HG02870 (cell line): ENCODE results near the gene MYOD1.

ENCODE experiments used
- ATAC-seq: cut with Tn5 transposase; IDR thresholded peaks from one replicate; pipeline ENCODE4 v1.9.1; 2021; ENCODE audit warnings: mild to moderate bottlenecking, moderate library complexity; ENCODE audit not compliant: unreplicated experiment

MYOD1 gene

GRCh38 chr11:17719028-17719937, at the start of gene MYOD1:
TSS of gene MYOD1 (plus strand) at chr11:17719571. CDS start at chr11:17719783, 212 bp downstream.
- ATAC-seq: no peak

- no peak for ATAC-seq
Observed at GRCh38 chr11:17672469-17672868, 46.9 kb upstream of the MYOD1 start.

DNA sequence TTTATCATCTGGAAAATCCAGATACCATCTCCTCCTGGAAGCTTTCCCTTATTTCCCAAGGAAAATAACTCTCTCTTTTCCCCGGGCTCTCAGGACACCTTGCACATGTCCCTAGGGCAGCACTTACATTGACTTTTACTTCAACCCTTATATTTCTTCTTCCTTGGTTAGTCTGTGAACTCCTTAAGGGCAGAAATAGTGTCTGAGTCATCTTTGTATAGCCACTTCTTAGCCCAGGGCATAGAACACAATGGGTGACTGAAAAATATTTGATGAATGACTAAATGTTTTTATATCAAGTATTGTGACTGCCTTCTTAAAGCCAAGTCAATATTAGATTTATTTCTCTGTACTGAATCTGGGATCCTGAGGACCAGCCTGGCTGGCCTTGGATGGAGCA, 45.4 kb upstream of the MYOD1 start:
- ATAC-seq: no peak

GRCh38 chr11:17682848-17683247, 36.5 kb upstream of the MYOD1 start:
- no peak for ATAC-seq

GRCh38 chr11:17683377-17684161, 35.8 kb upstream of the MYOD1 start:
- ATAC-seq: no peak

GRCh38 chr11:17684550-17684949, 34.8 kb upstream of the MYOD1 start:
- ATAC-seq: no peak

DNA sequence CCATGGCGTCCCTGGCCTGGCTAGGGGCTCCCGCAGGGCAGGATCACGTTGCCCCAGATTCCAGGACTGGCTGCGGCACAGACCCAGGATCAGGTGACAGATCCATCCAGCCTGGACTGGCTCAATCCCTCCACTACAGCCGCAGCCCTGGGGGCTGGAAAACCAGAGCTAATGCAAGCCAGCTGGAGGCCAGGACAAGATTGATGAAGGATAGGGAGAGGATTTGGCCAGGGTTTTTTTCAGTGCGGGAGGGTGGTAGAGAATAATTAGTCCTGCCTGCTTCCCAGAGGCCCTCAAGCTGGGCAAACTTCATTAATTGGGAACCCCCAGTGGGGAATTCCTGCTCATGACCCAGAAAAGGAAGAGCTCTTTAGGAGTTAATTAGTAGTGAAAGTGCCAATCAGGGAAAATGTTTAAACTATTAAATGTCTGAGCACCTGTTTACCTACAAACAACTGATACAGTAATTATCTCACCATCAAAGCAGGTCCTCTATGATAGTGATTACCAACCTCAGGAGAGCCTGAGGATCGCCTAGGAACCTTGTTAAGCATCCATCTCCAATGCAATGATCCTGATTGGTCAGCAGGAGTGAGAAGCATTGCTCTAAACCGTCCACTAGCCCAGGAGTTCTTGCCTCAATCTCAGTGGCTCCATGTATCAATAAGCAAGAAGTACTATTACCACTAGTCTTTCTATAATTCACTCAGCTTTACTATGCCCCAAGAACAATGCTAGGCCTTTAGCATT, 33.0 kb upstream of the MYOD1 start:
- no peak for ATAC-seq

DNA sequence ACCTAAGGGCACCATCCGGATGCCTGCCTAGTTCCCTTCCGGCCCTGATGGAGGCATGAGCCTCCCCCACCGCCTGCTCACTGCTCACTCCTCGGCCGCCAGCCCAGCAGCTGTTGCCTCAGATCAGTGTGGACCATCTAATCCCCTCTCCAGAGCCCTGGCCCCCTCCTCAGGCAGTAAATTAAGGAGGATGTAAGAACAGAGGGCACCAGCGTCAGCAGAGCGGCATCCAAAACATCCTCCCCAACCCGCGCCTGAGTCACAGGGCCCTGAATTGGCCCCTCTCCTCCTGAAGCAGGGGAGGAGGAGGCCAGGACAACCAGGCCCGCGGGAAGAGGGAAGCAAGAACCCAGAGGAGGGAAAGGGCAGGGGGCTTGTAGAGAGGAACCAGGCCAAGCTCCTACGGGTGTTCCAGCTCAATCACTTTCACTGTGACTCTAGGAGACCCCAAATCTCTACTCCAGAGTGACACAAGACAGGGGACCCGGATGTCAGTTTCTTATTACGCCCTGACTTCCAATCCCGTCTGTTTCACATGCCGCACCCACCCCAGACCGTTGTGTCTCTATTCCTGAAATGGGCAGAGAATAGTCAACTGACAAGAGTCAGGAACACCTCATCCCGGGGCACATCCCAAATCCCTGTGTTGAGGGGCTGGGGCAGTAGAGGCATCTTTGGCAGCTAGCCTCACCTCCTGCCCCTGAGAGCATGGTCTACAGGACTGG, 31.3 kb upstream of the MYOD1 start:
- ATAC-seq: no peak

GRCh38 chr11:17691550-17691949, 27.8 kb upstream of the MYOD1 start:
- no peak for ATAC-seq

- ATAC-seq: no peak
Observed at GRCh38 chr11:17691976-17692375, 27.4 kb upstream of the MYOD1 start.

GRCh38 chr11:17692931-17693330, 26.4 kb upstream of the MYOD1 start:
- ATAC-seq: no peak

GRCh38 chr11:17693531-17693930, 25.8 kb upstream of the MYOD1 start:
- ATAC-seq: no peak

DNA sequence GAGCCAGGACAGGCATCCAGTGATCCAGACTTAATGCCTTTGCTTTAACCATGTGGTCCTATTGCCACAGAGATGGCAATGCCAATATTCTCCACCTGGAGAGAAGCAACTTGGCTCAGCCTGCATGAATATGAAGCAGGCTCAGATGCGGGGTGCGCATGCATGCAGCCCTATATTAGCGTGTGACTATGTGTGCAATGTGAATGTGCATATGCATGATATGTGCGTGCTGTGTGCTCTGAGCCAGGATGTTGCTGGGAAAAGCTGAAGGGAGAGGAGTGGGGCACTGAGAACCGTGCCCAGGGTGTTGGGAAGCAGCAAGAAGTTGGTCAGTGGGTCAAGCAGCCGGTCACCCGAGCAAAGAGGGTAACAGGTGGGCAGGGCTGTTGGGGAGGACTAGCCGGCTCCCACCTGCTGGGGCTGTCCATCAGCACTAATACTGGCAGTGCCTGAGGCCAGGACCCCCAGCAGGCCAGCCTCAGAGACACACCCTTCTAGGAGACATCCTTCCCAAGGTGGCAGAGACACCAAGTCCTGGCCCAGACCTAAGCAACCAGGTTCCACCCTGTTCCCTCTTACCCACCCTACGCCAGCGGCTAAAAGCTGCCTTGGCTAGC, 24.8 kb upstream of the MYOD1 start:
- ATAC-seq: no peak

DNA sequence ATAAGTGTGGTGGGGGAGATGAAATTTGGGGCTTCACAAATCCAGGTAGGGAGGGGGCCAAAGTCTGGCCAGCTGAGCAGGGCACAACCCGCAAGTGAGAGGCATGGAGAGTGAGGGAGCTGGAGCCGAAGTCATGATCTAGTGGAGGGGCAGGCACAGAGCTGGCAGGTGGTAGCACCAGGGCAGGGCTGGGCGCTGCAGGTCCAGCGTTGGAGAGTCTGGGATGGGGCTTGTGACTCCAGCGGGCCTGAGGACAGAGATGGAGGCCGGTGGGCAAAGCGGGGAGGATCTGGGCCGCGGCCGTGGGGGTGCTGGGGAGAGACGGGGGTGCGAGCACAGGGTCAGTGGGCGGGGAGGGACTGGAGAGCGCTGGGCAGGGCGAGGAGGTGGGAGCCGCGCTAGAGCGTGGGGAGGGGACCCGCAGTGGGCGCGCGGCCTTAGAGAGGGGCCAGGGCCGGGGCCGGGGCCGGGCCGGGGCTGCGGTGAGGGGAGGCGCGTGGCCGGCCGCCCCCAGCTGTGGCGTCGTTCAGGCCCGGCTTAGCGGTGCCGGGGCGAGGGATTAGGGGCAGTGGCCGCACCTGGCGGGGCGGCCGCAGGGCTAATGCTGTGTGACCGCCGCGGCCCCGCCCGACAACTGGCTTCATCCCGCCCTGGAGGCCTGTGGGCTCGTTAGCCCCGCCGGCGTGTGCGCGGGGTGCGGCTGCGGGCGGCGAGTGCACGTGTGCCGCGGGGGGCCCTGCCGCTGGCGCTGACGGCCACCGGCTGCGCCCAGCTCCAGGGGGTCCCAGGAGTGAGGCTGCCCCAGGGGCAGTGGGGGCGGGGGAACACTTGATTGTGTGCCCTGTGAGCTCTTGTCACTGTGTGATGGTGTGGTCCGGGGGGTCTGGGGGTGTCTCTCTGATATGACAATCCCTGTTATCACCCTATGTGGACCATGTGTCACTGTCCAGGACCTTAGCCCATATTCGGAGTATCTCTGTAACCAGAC, 23.6 kb upstream of the MYOD1 start:
- no peak for ATAC-seq

DNA sequence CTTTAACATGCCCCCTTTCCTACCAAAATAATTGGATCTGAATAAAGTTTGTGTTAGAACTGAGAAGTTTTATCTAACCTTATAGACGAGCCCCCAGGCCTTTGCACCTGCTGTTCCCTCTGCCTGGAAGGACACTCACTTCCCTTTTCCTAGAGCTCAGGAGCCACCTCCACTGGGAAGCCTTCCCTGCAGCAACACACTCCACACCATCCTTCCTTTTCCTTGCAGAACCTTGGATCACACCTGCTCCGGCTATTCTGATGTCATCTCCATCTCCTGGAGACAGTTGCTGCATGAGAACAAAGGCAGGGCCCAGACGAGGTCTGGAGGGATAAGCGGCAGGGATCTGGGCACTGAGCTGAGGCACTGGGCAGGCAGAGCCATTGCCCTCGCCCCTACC, 22.6 kb upstream of the MYOD1 start:
- ATAC-seq: no peak

DNA sequence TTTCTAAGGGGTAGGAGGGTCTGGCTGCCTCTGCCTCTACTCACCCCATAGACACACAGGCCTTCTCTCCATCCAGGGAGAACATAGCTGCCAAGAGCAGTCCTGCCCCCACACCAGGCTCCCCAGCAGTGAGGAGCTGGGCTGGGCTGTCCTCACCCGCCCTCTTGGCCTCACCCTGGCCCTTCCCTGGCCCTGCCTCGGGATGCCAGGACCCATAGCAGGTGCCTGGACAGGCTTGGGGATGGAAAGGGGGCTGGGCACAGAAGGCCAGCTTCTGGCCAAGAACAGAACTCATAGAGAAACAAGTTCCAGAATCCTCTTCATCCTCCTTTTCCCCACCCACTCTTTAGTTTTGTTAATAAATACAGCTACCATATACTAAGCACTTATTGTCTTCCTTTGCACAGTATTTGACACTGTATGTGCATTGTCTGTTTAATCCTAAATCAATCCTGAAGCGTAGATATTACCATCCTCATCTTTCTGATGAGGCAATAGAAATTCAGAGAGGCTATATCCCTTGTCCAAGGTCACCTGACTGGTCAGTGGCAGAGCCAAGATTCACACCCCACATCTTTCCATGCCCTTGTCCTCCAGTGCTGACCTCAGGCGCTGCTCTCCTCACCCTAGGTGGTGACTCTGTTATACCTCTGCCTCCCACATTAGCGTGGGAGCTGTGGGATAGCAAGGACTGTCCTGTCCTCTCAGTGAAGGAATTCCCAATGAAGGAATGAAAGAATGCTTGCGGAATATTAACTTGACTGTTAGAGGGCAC, 22.0 kb upstream of the MYOD1 start:
- no peak for ATAC-seq

- no peak for ATAC-seq
Observed at GRCh38 chr11:17699147-17700114, 19.9 kb upstream of the MYOD1 start.
